NCI-H2107 treated with DMSO at 0.1 percent for 48 hours (cell line): Measurements from ENCODE around the gene RIPOR3.
"Not testable (repeated sequence)": the region's sequence is repeated elsewhere in the genome, so short reads cannot be mapped to it uniquely, and the experiment has no call there.

Experiments
- DNase-seq: peaks from one replicate; lab custom pipeline; 2025; ENCODE audit not compliant: unreplicated experiment; lab: John Stamatoyannopoulos, UW

RIPOR3 gene

DNA sequence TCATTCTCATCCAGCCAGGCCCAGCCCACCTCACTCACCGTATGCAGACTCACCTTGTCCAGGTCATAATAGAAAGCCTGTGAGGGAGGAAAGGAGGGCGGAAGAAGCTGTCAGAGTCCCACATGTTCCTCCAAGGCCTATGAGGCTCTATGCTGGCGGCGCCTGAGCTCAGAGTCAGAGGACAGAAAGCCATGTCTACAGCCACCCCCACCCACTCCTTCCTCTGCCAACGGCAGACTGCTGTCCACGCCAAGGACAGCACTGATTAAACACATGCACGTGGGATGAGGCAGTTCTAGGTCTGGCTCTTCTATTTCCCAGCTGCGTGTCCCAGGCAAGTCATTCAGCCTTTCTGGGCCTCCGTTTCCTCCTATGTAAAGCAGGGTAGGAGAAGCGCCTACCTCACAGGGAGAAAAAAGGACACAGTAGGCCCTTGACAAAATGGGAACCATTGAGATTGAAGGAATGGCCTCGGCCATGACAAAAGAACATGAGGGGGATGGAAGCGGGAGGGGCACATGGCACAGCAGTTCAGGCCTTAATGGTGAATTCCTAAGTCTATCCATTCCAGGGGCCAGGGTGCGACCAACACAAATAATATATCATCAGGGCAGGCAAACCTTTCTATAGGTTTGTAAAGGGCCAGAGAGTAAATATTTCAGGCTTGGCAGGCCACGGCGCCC lies 80.1 kb downstream of the RIPOR3 start:
- no peak for DNase-seq

DNA sequence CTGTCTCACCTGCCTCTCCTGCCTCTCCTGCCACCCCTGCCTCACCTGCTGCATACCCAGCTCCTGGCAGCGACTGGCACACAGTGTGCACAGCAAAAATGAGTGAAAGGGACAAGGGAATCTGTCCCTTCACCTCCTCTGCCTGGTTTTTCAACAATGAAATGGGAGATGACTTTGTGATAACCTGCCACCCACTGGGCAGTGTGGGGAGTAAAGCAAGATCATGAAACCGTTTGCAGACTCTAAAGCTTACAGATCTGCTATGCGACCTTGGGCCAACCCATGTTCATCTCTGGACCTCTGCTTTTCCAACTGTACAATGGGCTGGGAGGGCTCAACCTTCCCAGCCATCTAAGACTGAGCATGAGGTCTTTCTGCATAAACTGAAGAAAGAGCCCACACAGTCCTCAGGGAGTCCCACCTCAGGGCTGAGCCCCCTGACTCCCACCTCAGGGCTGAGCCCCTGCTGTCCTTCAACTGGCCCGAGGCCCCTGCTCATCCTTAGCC lies 81.1 kb downstream of the RIPOR3 start:
- no peak for DNase-seq

DNA sequence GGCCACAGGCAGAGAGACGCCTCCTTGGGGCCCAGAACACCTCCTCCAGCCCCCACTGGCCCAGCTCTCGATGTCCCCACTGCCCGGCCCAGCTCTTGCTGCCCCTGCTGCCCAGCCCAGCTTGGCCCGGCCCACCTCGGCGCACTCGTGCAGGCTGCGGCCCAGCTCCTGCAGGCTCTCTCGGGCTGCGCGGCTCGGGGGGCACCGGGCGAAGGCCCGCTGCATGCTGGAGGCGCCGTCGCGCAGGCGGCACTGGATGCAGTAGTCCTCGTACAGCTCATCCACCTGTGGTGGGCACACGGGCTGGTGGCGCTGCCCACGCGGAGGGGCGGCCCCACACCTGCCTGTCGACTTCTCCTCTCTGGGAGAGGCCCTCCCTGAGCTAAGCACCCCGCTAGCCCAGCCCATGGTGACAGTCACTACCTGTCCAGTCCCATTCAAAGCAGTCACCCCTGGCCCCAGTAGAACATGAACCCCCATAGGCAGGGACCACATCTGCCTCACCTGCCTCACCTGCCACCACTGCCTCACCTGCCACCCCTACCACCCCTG lies 81.8 kb downstream of the RIPOR3 start:
- no peak for DNase-seq

- no peak for DNase-seq
These were observed 82.6 kb downstream of the RIPOR3 start for GRCh38 chr20:50608750-50609104.

- no peak for DNase-seq
These were observed 83.2 kb downstream of the RIPOR3 start for GRCh38 chr20:50607850-50608749.

DNA sequence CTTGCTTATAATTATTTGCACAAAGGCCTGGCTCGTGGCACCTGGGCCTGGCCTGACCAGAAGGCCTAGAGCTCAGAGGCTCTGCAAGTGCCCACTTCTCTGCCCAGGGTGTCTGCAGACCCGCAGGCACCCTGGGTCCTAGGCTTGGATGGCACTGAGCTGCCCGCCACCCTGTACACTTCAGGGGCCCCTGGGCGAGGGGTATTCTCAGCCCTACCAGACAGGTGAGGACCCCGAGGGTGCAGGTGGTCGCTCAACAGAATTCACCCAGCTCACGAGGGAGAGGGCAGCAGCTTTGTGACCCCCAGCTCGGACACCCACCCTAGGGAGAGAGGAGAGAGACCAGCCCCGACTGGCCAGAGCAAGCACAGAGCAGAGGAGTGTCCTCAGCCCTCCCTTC lies 83.9 kb downstream of the RIPOR3 start:
- no peak for DNase-seq

GRCh38 chr20:50605136-50605535 lies 86.2 kb downstream of the RIPOR3 start:
- no peak for DNase-seq

GRCh38 chr20:50604451-50604850 lies 86.9 kb downstream of the RIPOR3 start:
- DNase-seq = no peak

GRCh38 chr20:50602432-50603088 lies 88.8 kb downstream of the RIPOR3 start:
- DNase-seq = no peak

- no peak for DNase-seq
These were observed 89.6 kb downstream of the RIPOR3 start for GRCh38 chr20:50601511-50602431.

DNA sequence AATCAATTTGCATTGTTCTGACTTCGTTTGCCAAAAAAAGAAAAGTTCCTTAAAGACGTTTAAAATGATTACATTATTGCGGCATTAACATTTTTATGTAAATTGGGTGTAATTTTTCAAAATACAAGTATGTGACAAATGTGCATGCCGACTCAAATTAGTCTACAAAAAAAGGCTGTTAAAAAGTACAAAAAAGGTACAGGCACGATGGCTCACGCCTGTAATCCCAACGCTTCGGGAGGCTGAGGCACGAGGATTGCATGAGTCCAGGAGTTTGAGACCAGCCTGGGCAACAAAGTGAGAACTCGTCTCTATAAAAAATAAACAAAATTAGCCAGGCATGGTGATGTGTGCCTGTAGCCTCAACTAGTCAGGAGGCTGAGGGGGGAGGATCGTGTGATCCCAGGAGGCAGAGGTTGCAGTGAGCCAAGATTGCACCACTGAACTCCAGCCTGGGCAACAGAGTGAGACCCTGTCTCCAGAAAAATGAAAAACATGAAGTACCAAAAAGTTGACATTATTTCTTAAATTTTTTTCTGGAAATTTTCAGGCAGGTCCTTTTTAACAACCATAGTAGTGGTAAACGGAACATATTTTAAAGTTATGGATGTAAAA lies 91.0 kb downstream of the RIPOR3 start:
- no peak for DNase-seq

GRCh38 chr20:50598768-50599167 lies 92.6 kb downstream of the RIPOR3 start:
- not testable (repeated sequence) for DNase-seq

GRCh38 chr20:50598074-50598473 lies 93.3 kb downstream of the RIPOR3 start:
- DNase-seq = no peak

DNA sequence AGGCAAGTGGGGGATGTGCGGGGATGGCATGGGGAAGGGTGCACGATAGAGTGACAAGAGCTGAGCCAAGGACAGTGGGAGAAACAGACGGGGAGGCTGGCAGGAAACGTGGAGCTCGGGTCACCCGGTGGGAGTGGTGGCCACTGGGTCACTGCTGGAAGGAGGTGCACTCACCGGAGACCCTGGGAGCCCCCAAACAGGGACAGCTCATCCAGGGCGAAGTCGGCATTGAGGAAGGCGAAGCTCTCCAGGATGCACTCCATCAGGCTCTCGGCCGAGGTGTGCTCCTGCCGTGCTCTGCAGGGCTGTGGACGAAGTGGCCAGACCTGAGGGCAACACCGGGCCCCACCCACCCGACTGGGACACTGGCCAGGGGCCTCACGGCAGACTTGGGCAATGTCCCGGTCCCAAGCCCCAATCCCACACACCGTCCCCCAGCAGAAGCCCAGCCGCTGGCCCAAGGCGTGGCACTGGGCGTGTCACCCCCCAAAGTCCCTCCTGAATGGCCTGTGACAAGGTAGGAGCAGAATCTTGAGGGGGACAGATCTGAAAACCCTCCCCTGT lies 93.9 kb downstream of the RIPOR3 start:
- no peak for DNase-seq

- no peak for DNase-seq
These were observed 94.7 kb downstream of the RIPOR3 start for GRCh38 chr20:50596694-50597021.

DNA sequence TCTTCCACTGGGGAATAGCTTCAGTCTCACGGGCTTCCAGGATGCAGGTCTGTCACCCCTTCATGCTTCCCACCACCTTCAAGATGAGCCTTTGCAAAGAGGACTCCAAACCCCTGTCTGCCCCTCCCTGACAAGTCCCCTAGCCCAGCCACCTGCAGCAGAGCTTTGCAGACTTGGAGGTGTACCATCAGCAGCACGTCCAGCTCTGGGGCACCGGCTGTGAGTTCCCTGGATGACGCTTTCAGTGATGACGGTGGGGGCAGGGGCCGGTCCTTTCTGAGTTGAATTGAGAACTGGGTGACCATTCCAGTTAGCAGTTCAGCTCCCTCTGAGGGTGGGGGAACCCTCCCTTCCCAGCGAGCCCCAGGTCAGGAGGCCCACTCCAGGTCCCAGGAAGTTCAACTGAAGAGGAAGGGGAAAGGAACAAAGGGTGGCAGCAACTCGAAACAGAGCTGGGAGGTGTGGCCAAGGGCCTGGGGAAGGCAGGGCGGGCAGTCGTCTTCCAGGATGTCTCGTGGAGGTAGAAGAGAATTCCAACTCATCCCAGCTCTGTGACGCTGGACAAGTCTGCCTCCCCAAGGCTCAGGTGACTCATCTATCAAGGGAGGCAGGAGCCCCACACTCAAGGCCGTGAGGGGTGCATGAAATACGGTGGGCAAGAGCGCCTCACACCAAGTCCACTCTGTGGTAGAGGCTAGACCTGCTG lies 95.2 kb downstream of the RIPOR3 start:
- DNase-seq = no peak

DNA sequence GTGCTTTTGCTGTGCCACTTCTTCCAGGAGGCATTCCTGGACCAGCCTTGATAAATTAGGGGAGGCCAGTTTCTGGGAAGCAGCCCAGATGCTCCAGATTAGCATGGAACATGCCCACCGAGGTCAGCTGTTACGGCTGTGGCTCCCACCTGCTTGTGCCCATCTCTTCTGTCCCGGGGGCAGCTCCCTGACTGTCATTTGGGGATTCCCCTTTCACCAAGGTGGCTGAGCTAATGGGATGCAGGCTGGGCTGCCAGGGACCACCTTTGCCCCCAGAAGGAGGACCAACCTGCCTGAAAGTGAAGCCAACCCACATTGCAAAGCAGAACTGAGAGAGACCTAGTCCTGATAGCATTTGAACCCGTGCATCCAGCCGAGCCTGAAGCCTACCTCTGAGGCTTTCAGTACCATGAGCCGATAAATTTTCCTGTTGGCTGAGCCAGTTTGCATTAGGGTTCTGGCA lies 95.9 kb downstream of the RIPOR3 start:
- DNase-seq = no peak

DNA sequence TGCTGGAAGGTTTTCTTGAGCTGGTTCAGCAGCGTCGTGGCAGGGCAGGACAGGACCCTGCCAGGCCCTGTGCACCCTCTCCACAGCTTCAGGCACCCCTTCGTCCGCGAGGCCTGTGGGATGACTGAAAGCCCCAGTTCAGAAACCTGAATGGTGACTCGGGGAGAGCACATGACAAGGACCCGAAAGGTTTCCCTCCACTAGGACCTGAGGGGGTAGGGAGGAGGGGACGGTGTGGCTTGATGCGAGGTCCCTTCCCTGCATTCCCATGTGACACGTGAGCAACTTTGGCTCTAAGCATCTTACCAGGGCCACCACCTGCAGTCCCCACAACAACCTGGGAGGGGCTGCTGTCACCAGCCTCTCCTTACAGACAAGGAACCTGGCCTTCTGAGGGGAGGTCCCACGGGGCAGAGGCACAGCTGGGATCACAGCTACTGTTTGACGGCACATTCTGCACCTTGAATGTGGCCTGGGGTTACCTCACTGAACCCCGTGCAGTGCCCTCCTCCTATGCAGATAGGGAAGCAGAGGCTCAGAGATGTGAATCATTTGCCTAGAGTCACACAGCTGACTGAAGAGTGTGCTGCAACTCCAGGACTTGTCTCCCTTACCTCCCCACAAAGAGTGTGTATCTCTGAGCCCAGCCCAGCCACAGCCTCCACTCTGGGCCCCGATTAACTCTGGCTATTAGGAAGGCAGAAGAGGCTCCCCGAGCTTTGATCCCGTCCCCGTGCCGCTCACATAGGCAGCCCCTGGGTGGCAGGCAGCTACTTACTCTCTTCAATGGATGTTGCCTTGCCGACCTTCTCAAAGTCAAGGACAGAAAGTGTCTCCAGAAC lies 96.5 kb downstream of the RIPOR3 start:
- DNase-seq = no peak
